ENCODE results near the gene BORCS5. TPM values are rescaled to one million over a fixed set of nuclear protein-coding genes. Genes with fewer than 3 reads are reported as not detected.

Gene BORCS5
- total RNA-seq, 1 experiment from 2014 or later: 11.5 TPM

- Mint-ChIP-seq H3K27ac (ENCODE audit: unreplicated experiment) (no peak overlapping the region), H3K36me3 (ENCODE audit: insufficient read depth, unreplicated experiment) (no peaks in the 10 kb centered on the region), H3K9me3 (ENCODE audit: low read depth, unreplicated experiment) (no peaks in the 10 kb centered on the region), H3K27me3 (ENCODE audit: unreplicated experiment) (no peaks in the 10 kb centered on the region), H3K4me3 (ENCODE audit: low read depth, unreplicated experiment) (no peak overlapping the region), H3K4me1 (ENCODE audit: low read depth, unreplicated experiment) (peaks cover 16% of the 10 kb centered on the region)
- TF ChIP-seq CTCF (IDR thresholded peaks at IDR 0.05; ENCODE audit: unreplicated experiment): no peak
- DNase-seq: no peak
- CTCF ChIA-PET: no interaction called here
- no TSS peak for BruUV-seq (replicated peaks)
- intact Hi-C loops (cut with micrococcal nuclease; ENCODE audit: unreplicated experiment): no loop called here
These were observed 132.1 kb downstream of the BORCS5 start for GRCh38 chr12:12488823-12489550.

GRCh38 chr12:12491606-12492005 lies 134.7 kb downstream of the BORCS5 start:
- Mint-ChIP-seq H3K4me1 (ENCODE audit: low read depth, unreplicated experiment) (peaks cover 16% of the 10 kb centered on the region), H3K4me3 (ENCODE audit: low read depth, unreplicated experiment) (no peak overlapping the region), H3K9me3 (ENCODE audit: low read depth, unreplicated experiment) (no peaks in the 10 kb centered on the region), H3K36me3 (ENCODE audit: insufficient read depth, unreplicated experiment) (no peaks in the 10 kb centered on the region), H3K27me3 (ENCODE audit: unreplicated experiment) (no peaks in the 10 kb centered on the region), H3K27ac (ENCODE audit: unreplicated experiment) (no peak overlapping the region)
- no peak for TF ChIP-seq CTCF (IDR thresholded peaks at IDR 0.05; ENCODE audit: unreplicated experiment)
- BruUV-seq (replicated peaks): no TSS peak
- CTCF ChIA-PET: interaction anchor here (0.6 kb wide), 1 partner anchor 805 kb away, joined by 5 read pairs; no protein-coding TSS in a partner anchor
- DNase-seq: no peak
- intact Hi-C loops (cut with micrococcal nuclease; ENCODE audit: unreplicated experiment): no loop called here

- intact Hi-C loops (cut with micrococcal nuclease; ENCODE audit: unreplicated experiment): no loop called here
- CTCF ChIA-PET: no interaction called here
- Mint-ChIP-seq H3K36me3 (ENCODE audit: insufficient read depth, unreplicated experiment) (no peaks in the 10 kb centered on the region), H3K4me3 (ENCODE audit: low read depth, unreplicated experiment) (no peak overlapping the region), H3K4me1 (ENCODE audit: low read depth, unreplicated experiment) (peaks cover 11% of the 10 kb centered on the region), H3K27ac (ENCODE audit: unreplicated experiment) (no peak overlapping the region), H3K9me3 (ENCODE audit: low read depth, unreplicated experiment) (no peaks in the 10 kb centered on the region), H3K27me3 (ENCODE audit: unreplicated experiment) (no peaks in the 10 kb centered on the region)
- TF ChIP-seq CTCF (IDR thresholded peaks at IDR 0.05; ENCODE audit: unreplicated experiment): no peak
- BruUV-seq (replicated peaks): no TSS peak
- no peak for DNase-seq
These were observed 135.7 kb downstream of the BORCS5 start for GRCh38 chr12:12492547-12492946.

GRCh38 chr12:12495536-12495935 lies 138.7 kb downstream of the BORCS5 start:
- intact Hi-C loops (cut with micrococcal nuclease; ENCODE audit: unreplicated experiment): no loop called here
- no peaks in the 10 kb centered on the region for H3K9me3 Mint-ChIP-seq (ENCODE audit: low read depth, unreplicated experiment)
- no peak overlapping the region for H3K4me3 Mint-ChIP-seq (ENCODE audit: low read depth, unreplicated experiment)
- CTCF ChIA-PET: no interaction called here
- no TSS peak for BruUV-seq (replicated peaks)
- DNase-seq: no peak
- no peaks in the 10 kb centered on the region for H3K27me3 Mint-ChIP-seq (ENCODE audit: unreplicated experiment)
- TF ChIP-seq CTCF (IDR thresholded peaks at IDR 0.05; ENCODE audit: unreplicated experiment): no peak
- peaks cover 9% of the 10 kb centered on the region for H3K4me1 Mint-ChIP-seq (ENCODE audit: low read depth, unreplicated experiment)
- peaks cover 7% of the 10 kb centered on the region for H3K36me3 Mint-ChIP-seq (ENCODE audit: insufficient read depth, unreplicated experiment)
- no peak overlapping the region for H3K27ac Mint-ChIP-seq (ENCODE audit: unreplicated experiment)
